ENCODE data around the gene NPIPB8.
"Not testable (repeated sequence)": the region's sequence is repeated elsewhere in the genome, so short reads cannot be mapped to it uniquely, and the experiment has no call there.

The NPIPB8 gene

GRCh38 chr16:28592511-28592910 is 45.4 kb upstream of the NPIPB8 start:
- Histone ChIP-seq H3K79me2 (ENCODE audit: insufficient read depth, low read depth) (no peaks in the 10 kb centered on the region), H3K27ac (no peak overlapping the region), H3K4me3 (IDR thresholded peaks at IDR 0.05; ENCODE audit: insufficient read depth, low read depth, low read length) (no peak overlapping the region), H3K4me1 (ENCODE audit: low read depth, poor library complexity, severe bottlenecking) (peaks cover 8% of the 10 kb centered on the region), H3K9ac (no peak overlapping the region), H3K36me3 (ENCODE audit: insufficient read depth) (no peaks in the 10 kb centered on the region), H2AFZ (ENCODE audit: low read depth) (no peak overlapping the region), H4K20me1 (ENCODE audit: insufficient read depth) (no peaks in the 10 kb centered on the region), H3K4me2 (no peak overlapping the region), H3K27me3 (ENCODE audit: insufficient read depth, low read depth) (no peaks in the 10 kb centered on the region)
- TF ChIP-seq CTCF (conservative IDR thresholded peaks at IDR 0.05; ENCODE audit: low read depth, low read length): no peak

- H4K20me1 ChIP-seq (ENCODE audit: insufficient read depth): no peaks in the 10 kb centered on the region
- no peaks in the 10 kb centered on the region for H3K27me3 ChIP-seq (ENCODE audit: insufficient read depth, low read depth)
- H3K79me2 ChIP-seq (ENCODE audit: insufficient read depth, low read depth): no peaks in the 10 kb centered on the region
- H3K4me3 ChIP-seq (IDR thresholded peaks at IDR 0.05; ENCODE audit: insufficient read depth, low read depth, low read length): no peak overlapping the region
- H3K9ac ChIP-seq: no peak overlapping the region
- peaks cover 13% of the 10 kb centered on the region for H3K4me1 ChIP-seq (ENCODE audit: low read depth, poor library complexity, severe bottlenecking)
- H3K27ac ChIP-seq: no peak overlapping the region
- no peaks in the 10 kb centered on the region for H3K36me3 ChIP-seq (ENCODE audit: insufficient read depth)
- H2AFZ ChIP-seq (ENCODE audit: low read depth): no peak overlapping the region
- no peak for TF ChIP-seq CTCF (conservative IDR thresholded peaks at IDR 0.05; ENCODE audit: low read depth, low read length)
- no peak overlapping the region for H3K4me2 ChIP-seq
These were observed 44.8 kb upstream of the NPIPB8 start for GRCh38 chr16:28592979-28593553.

GRCh38 chr16:28595451-28595850 is 42.4 kb upstream of the NPIPB8 start:
- peaks cover 16% of the 10 kb centered on the region for H3K4me1 ChIP-seq (ENCODE audit: low read depth, poor library complexity, severe bottlenecking)
- H3K4me2 ChIP-seq; H3K36me3 ChIP-seq (ENCODE audit: insufficient read depth); H3K27ac ChIP-seq; H3K9ac ChIP-seq; H3K79me2 ChIP-seq (ENCODE audit: insufficient read depth, low read depth); H2AFZ ChIP-seq (ENCODE audit: low read depth); H4K20me1 ChIP-seq (ENCODE audit: insufficient read depth); H3K4me3 ChIP-seq (IDR thresholded peaks at IDR 0.05; ENCODE audit: insufficient read depth, low read depth, low read length); H3K27me3 ChIP-seq (ENCODE audit: insufficient read depth, low read depth): not testable (repeated sequence)

DNA sequence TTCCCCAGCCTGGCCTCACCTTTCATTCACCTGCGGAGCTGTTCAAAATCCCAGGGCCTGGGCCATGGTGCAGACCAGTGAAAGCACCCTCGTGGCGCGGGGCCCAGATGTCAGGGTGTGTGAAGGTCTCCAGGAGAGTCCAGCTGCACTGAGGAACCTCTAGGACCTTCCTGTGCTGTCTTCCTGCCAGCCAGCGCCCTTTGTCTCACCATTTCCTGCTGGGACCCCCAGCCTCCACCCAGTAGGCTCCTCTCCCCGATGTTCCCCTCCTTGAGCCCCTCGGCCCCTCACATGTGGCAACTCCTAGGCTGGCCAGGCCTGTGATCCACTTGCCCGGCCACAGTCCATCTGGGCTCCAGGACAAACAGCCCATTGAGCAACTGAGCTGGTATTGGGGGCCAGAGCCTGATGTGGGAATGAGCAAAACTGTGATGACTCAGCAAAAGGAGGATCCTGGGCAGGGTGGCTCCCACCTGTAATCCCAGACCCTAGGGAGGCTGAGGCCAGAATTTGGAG is 41.7 kb upstream of the NPIPB8 start:
- H3K79me2 ChIP-seq (ENCODE audit: insufficient read depth, low read depth): no peaks in the 10 kb centered on the region
- H3K9ac ChIP-seq: no peak overlapping the region
- no peak overlapping the region for H2AFZ ChIP-seq (ENCODE audit: low read depth)
- peaks cover 16% of the 10 kb centered on the region for H3K4me1 ChIP-seq (ENCODE audit: low read depth, poor library complexity, severe bottlenecking)
- no peaks in the 10 kb centered on the region for H3K27me3 ChIP-seq (ENCODE audit: insufficient read depth, low read depth)
- H3K4me3 ChIP-seq (IDR thresholded peaks at IDR 0.05; ENCODE audit: insufficient read depth, low read depth, low read length): no peak overlapping the region
- no peak overlapping the region for H3K27ac ChIP-seq
- H4K20me1 ChIP-seq (ENCODE audit: insufficient read depth): no peaks in the 10 kb centered on the region
- no peak overlapping the region for H3K4me2 ChIP-seq
- TF ChIP-seq CTCF (conservative IDR thresholded peaks at IDR 0.05; ENCODE audit: low read depth, low read length): no peak
- H3K36me3 ChIP-seq (ENCODE audit: insufficient read depth): no peaks in the 10 kb centered on the region

Data from KMS-11 (cell line).